ENCODE data around the gene CHRNG. TPM values are rescaled to one million over a fixed set of nuclear protein-coding genes. Genes with fewer than 3 reads are reported as not detected.

The CHRNG gene
- total RNA-seq, 1 donor from 2014 or later, result not detected

DNA sequence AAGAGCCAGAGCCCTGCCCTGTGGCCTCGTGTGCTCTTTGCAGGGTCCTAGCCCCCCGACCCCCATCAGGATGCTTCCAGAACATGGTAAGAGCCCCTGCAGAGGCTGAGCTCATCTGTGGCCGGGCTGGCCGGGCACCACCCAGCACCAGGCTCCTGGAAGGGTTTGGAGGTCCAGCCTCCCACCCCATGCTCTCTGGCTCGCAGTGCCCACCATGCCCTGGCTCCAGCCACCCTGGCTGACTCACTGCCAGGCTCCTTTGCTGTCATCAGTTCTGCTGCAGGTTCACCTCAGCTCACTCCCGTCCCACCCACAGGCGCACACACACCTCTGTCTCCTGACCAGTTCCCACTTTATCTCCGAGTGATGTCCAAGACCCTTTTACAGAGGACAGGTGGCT, 48.5 kb downstream of the CHRNG start:
- ChIA-PET CTCF (no interaction called here), POLR2A (no interaction called here)
- H3K4me3 Mint-ChIP-seq, result no peak overlapping the region
- no peaks in the 10 kb centered on the region for H3K4me1 Mint-ChIP-seq
- ATAC-seq (ENCODE audit: low read depth), result no peak
- H3K9me3 Mint-ChIP-seq, result no peaks in the 10 kb centered on the region
- TF ChIP-seq, protein P1, sequence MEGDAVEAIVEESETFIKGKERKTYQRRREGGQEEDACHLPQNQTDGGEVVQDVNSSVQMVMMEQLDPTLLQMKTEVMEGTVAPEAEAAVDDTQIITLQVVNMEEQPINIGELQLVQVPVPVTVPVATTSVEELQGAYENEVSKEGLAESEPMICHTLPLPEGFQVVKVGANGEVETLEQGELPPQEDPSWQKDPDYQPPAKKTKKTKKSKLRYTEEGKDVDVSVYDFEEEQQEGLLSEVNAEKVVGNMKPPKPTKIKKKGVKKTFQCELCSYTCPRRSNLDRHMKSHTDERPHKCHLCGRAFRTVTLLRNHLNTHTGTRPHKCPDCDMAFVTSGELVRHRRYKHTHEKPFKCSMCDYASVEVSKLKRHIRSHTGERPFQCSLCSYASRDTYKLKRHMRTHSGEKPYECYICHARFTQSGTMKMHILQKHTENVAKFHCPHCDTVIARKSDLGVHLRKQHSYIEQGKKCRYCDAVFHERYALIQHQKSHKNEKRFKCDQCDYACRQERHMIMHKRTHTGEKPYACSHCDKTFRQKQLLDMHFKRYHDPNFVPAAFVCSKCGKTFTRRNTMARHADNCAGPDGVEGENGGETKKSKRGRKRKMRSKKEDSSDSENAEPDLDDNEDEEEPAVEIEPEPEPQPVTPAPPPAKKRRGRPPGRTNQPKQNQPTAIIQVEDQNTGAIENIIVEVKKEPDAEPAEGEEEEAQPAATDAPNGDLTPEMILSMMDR (IDR thresholded peaks at IDR 0.05), result no peak
- H3K27ac Mint-ChIP-seq, result no peak overlapping the region
- intact Hi-C loops (cut with micrococcal nuclease), result no loop called here
- DNase-seq, result no peak
- no peaks in the 10 kb centered on the region for H3K27me3 Mint-ChIP-seq
- peaks cover 19% of the 10 kb centered on the region for H3K36me3 Mint-ChIP-seq (ENCODE audit: low read depth)

DNA sequence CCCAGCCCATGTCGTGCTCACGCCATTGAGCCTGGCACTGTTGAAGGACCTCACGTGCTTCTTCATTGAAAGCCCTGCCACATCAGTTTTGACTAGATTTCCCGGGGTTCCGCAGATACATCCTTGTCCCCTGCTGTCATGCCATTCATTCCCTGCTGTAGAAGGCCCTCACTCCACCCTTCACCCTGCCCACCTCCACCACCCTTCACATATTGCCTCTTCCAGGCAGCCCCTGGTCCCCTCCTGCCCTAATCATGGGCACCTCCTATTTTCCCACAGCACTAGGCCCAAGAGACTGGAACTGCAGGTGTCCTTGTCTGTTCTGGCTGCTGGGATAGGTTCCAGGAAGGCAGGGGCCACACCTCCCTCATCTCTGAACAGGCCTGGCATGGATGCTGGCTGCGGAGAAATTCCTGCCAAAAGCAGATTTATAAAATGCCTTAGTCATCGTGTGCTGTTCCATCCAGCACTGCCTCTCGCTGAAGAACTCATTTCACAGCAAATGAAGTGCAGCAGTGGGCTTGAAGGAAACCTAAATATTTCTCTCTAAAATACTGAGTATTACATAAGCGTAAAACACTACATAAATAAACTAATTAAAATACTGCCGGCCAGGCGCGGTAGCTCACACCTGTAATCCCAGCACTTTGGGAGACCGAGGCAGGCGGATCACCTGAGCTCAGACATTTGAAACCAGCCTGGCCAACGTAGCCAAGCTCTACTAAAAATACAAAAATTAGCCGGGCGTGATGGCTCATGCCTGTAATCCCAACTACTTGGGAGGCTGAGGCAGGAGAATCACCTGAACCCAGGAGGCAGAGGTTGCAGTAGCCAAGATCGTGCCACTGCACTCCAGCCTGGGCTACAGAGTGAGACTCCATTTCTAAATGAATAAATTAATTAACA, 49.4 kb downstream of the CHRNG start:
- ChIA-PET POLR2A (no interaction called here), CTCF (no interaction called here)
- Mint-ChIP-seq H3K27ac (no peak overlapping the region), H3K27me3 (no peaks in the 10 kb centered on the region), H3K36me3 (ENCODE audit: low read depth) (peaks cover 11% of the 10 kb centered on the region), H3K9me3 (no peaks in the 10 kb centered on the region), H3K4me1 (no peaks in the 10 kb centered on the region), H3K4me3 (no peak overlapping the region)
- DNase-seq (no peak), ATAC-seq (ENCODE audit: low read depth) (no peak)
- TF ChIP-seq, protein P1 (IDR thresholded peaks at IDR 0.05), result no peak
- intact Hi-C loops (cut with micrococcal nuclease), result no loop called here

DNA sequence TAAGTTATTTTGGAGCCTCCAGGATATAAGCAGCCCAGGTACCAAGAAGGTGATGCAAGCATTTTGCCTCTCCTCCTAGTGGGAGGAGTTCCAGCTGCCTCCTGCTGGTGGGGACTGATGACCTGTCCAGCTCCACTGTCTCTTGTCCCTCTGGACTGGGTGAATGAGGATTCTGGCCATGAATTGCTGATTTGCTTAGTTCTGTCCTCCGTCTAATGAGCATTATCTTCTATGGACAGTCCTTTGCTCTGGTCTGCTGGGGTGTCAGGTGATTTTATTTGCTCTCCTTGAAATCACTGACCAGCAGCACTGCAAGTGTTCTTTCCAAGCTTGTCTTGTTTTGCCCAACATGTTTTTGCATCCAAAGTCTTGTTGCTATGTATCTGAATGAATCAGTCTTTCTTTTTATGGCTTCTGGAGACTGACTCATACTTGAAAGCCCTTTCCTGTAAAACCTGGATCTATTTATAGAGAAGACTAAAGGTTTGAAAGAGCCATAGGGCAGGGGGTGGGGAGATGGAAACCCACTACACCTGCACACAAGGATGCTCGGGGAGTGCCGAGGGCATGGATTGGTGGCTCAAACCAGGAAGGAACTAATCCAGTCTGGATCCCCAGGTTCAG, 53.4 kb downstream of the CHRNG start:
- POLR2A ChIA-PET, result no interaction called here
- no peak for ATAC-seq (ENCODE audit: low read depth)
- DNase-seq, result no peak
- TF ChIP-seq, protein P1 (IDR thresholded peaks at IDR 0.05), result no peak
- intact Hi-C loops (cut with micrococcal nuclease), result no loop called here
- no peaks in the 10 kb centered on the region for H3K4me1 Mint-ChIP-seq
- H3K36me3 Mint-ChIP-seq (ENCODE audit: low read depth), result no peaks in the 10 kb centered on the region
- H3K27ac Mint-ChIP-seq, result no peak overlapping the region
- no peak overlapping the region for H3K4me3 Mint-ChIP-seq
- no peaks in the 10 kb centered on the region for H3K27me3 Mint-ChIP-seq
- CTCF ChIA-PET, result no interaction called here
- H3K9me3 Mint-ChIP-seq, result peaks cover 3% of the 10 kb centered on the region

DNA sequence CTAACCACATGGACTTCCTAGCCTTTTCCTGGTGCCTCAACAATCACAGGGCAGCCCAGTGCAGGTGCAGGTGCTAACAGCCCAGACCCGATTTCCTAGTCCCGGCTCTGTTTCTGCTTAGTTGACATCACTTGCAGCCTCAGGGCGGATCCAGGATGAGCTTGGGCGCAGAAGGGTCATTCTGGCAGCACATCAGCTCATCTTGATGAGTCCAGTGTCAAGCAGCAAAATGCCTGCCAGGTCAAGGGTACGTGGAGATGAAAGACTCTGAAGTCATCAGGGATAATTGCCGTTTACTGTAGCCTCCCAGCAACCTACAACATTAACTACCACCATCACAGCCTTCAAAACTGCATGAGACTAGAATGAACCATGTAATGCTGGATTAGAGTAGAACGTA, 54.5 kb downstream of the CHRNG start:
- ATAC-seq (ENCODE audit: low read depth) (no peak), DNase-seq (no peak)
- Mint-ChIP-seq H3K27ac (no peak overlapping the region), H3K4me3 (no peak overlapping the region), H3K9me3 (peaks cover 3% of the 10 kb centered on the region), H3K4me1 (no peaks in the 10 kb centered on the region), H3K36me3 (ENCODE audit: low read depth) (no peaks in the 10 kb centered on the region), H3K27me3 (no peaks in the 10 kb centered on the region)
- CTCF ChIA-PET, result no interaction called here
- intact Hi-C loops (cut with micrococcal nuclease), result no loop called here
- POLR2A ChIA-PET, result interaction anchor here (0.7 kb wide), 1 partner anchor 56 kb away, joined by 4 read pairs; no protein-coding TSS in a partner anchor
- TF ChIP-seq, protein P1 (IDR thresholded peaks at IDR 0.05), result no peak

Other genes with a start within 250 kb of the CHRNG start
- gene ALPP, start 160.9 kb upstream of the CHRNG start, total RNA-seq, result 0.38 TPM in 1 of 2 replicates, not detected in the other
- not detected in 2 replicates for gene ALPG, start 132.8 kb upstream of the CHRNG start, total RNA-seq
- not detected in 2 replicates for gene ALPI, start 83.5 kb upstream of the CHRNG start, total RNA-seq
- gene ECEL1, start 51.9 kb upstream of the CHRNG start, total RNA-seq, result not detected in 2 replicates
- not detected in 2 replicates for gene PRSS56, start 19.3 kb upstream of the CHRNG start, total RNA-seq
- not detected in 2 replicates for gene CHRND, start 13.5 kb upstream of the CHRNG start, total RNA-seq
- gene TIGD1, start 10.9 kb downstream of the CHRNG start, total RNA-seq, result 8.1 and 8.8 TPM in 2 replicates
- 63.2 and 67.2 TPM in 2 replicates for gene EIF4E2, start 11.0 kb downstream of the CHRNG start, total RNA-seq
- not detected in 2 replicates for gene EFHD1, start 93.9 kb downstream of the CHRNG start, total RNA-seq
- gene GIGYF2, start 157.6 kb downstream of the CHRNG start, total RNA-seq, result 68.9 and 77.9 TPM in 2 replicates
- gene KCNJ13, start 236.9 kb downstream of the CHRNG start, total RNA-seq, result not detected in 2 replicates